NCI-H510A treated with DMSO at 0.1 percent for 48 hours (cell line): Measurements from ENCODE around the gene IER2.
"Not testable (repeated sequence)": the region's sequence is repeated elsewhere in the genome, so short reads cannot be mapped to it uniquely, and the experiment has no call there.

ENCODE experiments used
- DNase-seq: peaks from one replicate; lab custom pipeline; 2025; lab: John Stamatoyannopoulos, UW

IER2 gene

GRCh38 chr19:13164343-13165161 is 14.3 kb downstream of the IER2 start:
- DNase-seq: peak; percentile 78

GRCh38 chr19:13165162-13165997 is 15.2 kb downstream of the IER2 start:
- DNase-seq: no peak

GRCh38 chr19:13166151-13166550 is 15.9 kb downstream of the IER2 start:
- DNase-seq: not testable (repeated sequence)

- DNase-seq: no peak
Measured at GRCh38 chr19:13169769-13170168, 19.6 kb downstream of the IER2 start.

GRCh38 chr19:13171146-13171545 is 20.9 kb downstream of the IER2 start:
- DNase-seq: no peak

GRCh38 chr19:13172346-13173138 is 22.3 kb downstream of the IER2 start:
- DNase-seq: peak; percentile 20

- DNase-seq: no peak
Measured at GRCh38 chr19:13173139-13173737, 23.0 kb downstream of the IER2 start.

- DNase-seq: no peak
Measured at GRCh38 chr19:13176345-13176744, 26.1 kb downstream of the IER2 start.

GRCh38 chr19:13177584-13177983 is 27.4 kb downstream of the IER2 start:
- not testable (repeated sequence) for DNase-seq

- not testable (repeated sequence) for DNase-seq
Measured at GRCh38 chr19:13178291-13178690, 28.1 kb downstream of the IER2 start.

- no peak for DNase-seq
Measured at GRCh38 chr19:13181747-13182388, 31.7 kb downstream of the IER2 start.

- DNase-seq: not testable (repeated sequence)
Measured at GRCh38 chr19:13184926-13185325, 34.7 kb downstream of the IER2 start.

- not testable (repeated sequence) for DNase-seq
Measured at GRCh38 chr19:13185763-13186657, 35.8 kb downstream of the IER2 start.

- DNase-seq: not testable (repeated sequence)
Measured at GRCh38 chr19:13186688-13187087, 36.5 kb downstream of the IER2 start.

- DNase-seq: no peak
Measured at GRCh38 chr19:13187419-13187818, 37.2 kb downstream of the IER2 start.

GRCh38 chr19:13189600-13189999 is 39.4 kb downstream of the IER2 start:
- DNase-seq: no peak

- no peak for DNase-seq
Measured at GRCh38 chr19:13190781-13191540, 40.8 kb downstream of the IER2 start.

- peak; percentile 32 for DNase-seq
Measured at GRCh38 chr19:13195678-13196077, 45.5 kb downstream of the IER2 start.

GRCh38 chr19:13198634-13199033 is 48.4 kb downstream of the IER2 start:
- DNase-seq: no peak
